Measurements from ENCODE around the gene TUFM. TPM values are rescaled to one million over a fixed set of nuclear protein-coding genes. Genes with fewer than 3 reads are reported as not detected.

Gene TUFM
- total and polyA plus RNA-seq, 10 donors, result 76.3 to 194 (median 117) TPM

- intact Hi-C loops (cut with DNase I; ENCODE audit: low total_unique reads), result no loop called here
- Histone ChIP-seq H3K36me3 (peaks cover 6 to 100% (median 92%) of the 10 kb centered on the region in 6 donors), H3K4me3 (no peak overlapping the region), H3K27me3 (replicated peaks in 1 of 7) (no peaks in the 10 kb centered on the region), H3K27ac (no peak overlapping the region), H3K9me3 (no peaks in the 10 kb centered on the region), H3K4me1 (no peaks in the 10 kb centered on the region)
- TF ChIP-seq CTCF (IDR thresholded peaks at IDR 0.05 in 8 of 11, conservative IDR thresholded peaks at IDR 0.05 in 3 of 11), result no peak
- peak in 1 of 3 donors; percentile 60 for TF ChIP-seq POLR2AphosphoS5 (IDR thresholded peaks at IDR 0.05)
- TF ChIP-seq POLR2A (IDR thresholded peaks at IDR 0.05), result no peak
- WGBS, 5 donors, result 93 to 98% (median 96%) methylated on average over 7 to 14 of the region's 14 CpGs
- no peak for DNase-seq
Observed at GRCh38 chr16:28834349-28834748, 11.8 kb downstream of the TUFM start.

DNA sequence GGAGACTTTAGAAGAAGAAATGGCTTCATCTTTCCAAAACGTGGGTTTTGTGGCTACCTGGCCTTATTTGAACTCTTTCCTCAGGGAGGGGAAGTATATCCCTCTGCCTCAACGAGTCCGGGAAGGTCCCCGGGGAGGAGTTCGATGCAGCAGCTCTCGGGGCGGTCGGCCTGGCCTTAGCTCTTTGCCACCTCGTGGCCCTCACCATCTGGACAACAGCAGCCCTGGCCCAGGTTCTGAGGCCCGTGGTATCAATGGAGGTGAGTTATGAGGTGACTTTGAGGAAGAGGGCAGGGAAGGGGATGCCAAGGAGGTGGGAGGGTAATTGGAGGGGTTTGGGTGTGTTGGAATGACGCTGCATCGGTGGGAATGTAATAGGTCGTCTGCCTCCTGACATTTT, 15.6 kb downstream of the TUFM start:
- H3K9me3 ChIP-seq, result no peaks in the 10 kb centered on the region
- H3K36me3 ChIP-seq, result peaks cover 6 to 100% (median 100%) of the 10 kb centered on the region in 6 donors
- no peak overlapping the region for H3K4me3 ChIP-seq
- no peaks in the 10 kb centered on the region for H3K27me3 ChIP-seq (replicated peaks in 1 of 7)
- DNase-seq, result no peak
- H3K27ac ChIP-seq, result no peak overlapping the region
- WGBS, 5 donors, result 85 to 92% (median 90%) methylated on average over 13 of the region's 13 CpGs
- no peak for TF ChIP-seq CTCF (IDR thresholded peaks at IDR 0.05 in 8 of 11, conservative IDR thresholded peaks at IDR 0.05 in 3 of 11)
- TF ChIP-seq POLR2A (IDR thresholded peaks at IDR 0.05), result no peak
- TF ChIP-seq POLR2AphosphoS5 (IDR thresholded peaks at IDR 0.05), result peak in 2 of 3 donors; percentile 14 to 59
- H3K4me1 ChIP-seq, result peaks cover 4 to 32% (median 11%) of the 10 kb centered on the region in 6 donors
- intact Hi-C loops (cut with DNase I; ENCODE audit: low total_unique reads), result no loop called here

DNA sequence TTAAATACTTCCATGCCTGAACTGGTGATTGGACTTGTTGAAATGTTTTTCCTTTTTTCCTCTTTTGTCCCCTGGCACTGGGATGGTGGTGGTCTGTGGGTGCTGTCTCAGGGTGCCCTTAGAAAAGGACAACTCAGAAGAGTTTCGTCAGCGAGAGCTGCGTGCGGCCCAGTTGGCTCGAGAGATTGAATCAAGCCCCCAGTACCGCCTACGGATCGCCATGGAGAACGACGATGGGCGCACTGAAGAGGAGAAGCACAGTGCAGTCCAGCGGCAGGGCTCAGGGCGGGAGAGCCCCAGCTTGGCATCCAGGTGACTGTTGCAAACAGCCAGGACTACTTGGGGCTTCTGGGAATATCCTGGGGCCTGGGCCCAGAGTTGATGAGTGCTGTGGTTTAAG, 16.4 kb downstream of the TUFM start:
- intact Hi-C loops (cut with DNase I; ENCODE audit: low total_unique reads), result no loop called here
- peaks cover 6 to 99% (median 97%) of the 10 kb centered on the region in 6 donors for H3K36me3 ChIP-seq

DNA sequence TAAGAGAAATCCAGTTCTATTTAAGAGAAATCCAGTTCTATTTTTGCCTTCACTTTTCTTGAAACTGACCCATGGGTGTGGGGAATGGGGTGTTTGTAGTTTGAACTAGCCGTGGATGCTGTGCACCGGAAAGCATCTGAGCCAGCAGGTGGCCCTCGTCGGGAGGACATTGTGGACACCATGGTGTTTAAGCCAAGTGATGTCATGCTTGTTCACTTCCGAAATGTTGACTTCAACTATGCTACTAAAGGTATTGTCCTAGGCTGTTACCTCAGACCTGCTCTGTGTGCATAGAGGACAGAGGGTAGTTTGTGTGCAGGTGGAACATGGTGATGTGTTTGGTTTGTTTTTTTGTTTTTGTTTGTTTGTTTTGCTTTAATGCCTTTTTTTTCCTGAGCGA, 20.0 kb downstream of the TUFM start:
- H3K9me3 ChIP-seq, result no peaks in the 10 kb centered on the region
- no peaks in the 10 kb centered on the region for H3K27me3 ChIP-seq (replicated peaks in 1 of 7)
- 75 to 87% (median 78%) methylated on average over 6 of the region's 6 CpGs for WGBS, 5 donors
- TF ChIP-seq POLR2A (IDR thresholded peaks at IDR 0.05), result no peak
- TF ChIP-seq POLR2AphosphoS5 (IDR thresholded peaks at IDR 0.05), result no peak
- no peak for TF ChIP-seq CTCF (IDR thresholded peaks at IDR 0.05 in 8 of 11, conservative IDR thresholded peaks at IDR 0.05 in 3 of 11)
- peaks cover 0 to 63% (median 61%) of the 10 kb centered on the region in 6 donors for H3K36me3 ChIP-seq
- peak overlapping the region in 1 of 8 donors; percentile 4 for H3K27ac ChIP-seq
- no peak overlapping the region for H3K4me3 ChIP-seq
- intact Hi-C loops (cut with DNase I; ENCODE audit: low total_unique reads), result no loop called here
- DNase-seq, result no peak
- H3K4me1 ChIP-seq, result peaks cover 13 to 59% (median 33%) of the 10 kb centered on the region in 6 donors

More for the DNA sequence above, 16.4 kb downstream of the TUFM start:
- WGBS, 5 donors, result 96 to 98% (median 96%) methylated on average over 13 of the region's 13 CpGs
- no peak for DNase-seq
- TF ChIP-seq CTCF (IDR thresholded peaks at IDR 0.05 in 8 of 11, conservative IDR thresholded peaks at IDR 0.05 in 3 of 11), result no peak
- TF ChIP-seq POLR2AphosphoS5 (IDR thresholded peaks at IDR 0.05), result peak in 2 of 3 donors; percentile 25 to 37
- H3K4me1 ChIP-seq, result peaks cover 12 to 40% (median 19%) of the 10 kb centered on the region in 6 donors
- no peaks in the 10 kb centered on the region for H3K27me3 ChIP-seq (replicated peaks in 1 of 7)
- H3K9me3 ChIP-seq, result no peaks in the 10 kb centered on the region
- no peak overlapping the region for H3K27ac ChIP-seq
- no peak overlapping the region for H3K4me3 ChIP-seq
